Spleen (tissue), 7 donors: Measurements from ENCODE around the gene MPP1.
"Not testable (repeated sequence)": the region's sequence is repeated elsewhere in the genome, so short reads cannot be mapped to it uniquely, and the experiment has no call there.

Source experiments
- CTCF ChIP-seq, 11 experiments: fragments of 200-600 bp in 7 of 11; fragments of 450-650 bp in 4 of 11; sonication (generic) in 4 of 11; IDR thresholded peaks in 8 of 11; conservative IDR thresholded peaks in 3 of 11; 1 replicate in 7 of 11; 2 replicates in 4 of 11; pipeline versions ENCODE4 v1.4.0 to v1.8.0; 2016 to 2021; ENCODE audit warnings: antibody characterized with exemption in 11 of 11, inconsistent platforms in 4 of 11, mild to moderate bottlenecking in 1 of 11
- POLR2AphosphoS5 ChIP-seq, 3 donors: sonication (generic); formaldehyde crosslinking; IDR thresholded peaks; one replicate each; pipeline ENCODE4 v1.5.1; 2017; ENCODE audit warnings: antibody characterized with exemption in 3 of 3
- donor health status: DM: no; HTN: no; CAD: no; lungs with moderate emphysema.
- donor health status: DM: no; HTN: no; CAD: no.
- donor health status: DM: no; HTN: no; CAD: no.

DNA sequence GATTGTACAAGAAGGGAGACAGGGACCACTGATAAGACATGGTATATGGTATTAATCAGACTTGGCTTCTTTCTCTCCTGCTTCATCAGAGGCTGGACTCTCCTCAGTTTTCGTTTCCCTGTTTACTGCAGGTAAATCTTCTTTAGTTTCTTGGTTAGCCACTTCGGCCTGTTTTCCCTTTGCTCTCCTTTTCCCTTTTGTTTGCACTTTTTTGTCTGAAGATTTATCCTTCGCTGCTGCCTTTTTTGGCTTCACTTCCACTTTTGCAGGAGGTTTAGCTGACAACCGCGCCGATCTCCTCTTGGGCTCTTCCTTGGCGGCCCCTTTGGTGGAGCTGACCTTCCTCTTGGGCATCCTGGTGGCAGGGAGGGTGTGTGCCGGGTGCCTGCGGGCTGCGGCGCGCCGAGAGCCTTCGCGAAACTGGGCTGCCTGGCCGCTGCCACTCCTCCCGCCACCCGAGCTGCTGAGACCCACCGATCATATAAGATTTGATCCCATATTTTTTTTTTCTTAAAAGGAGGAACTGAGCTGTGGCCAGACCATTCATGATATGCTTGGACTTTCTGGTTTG lies 11.8 kb upstream of the MPP1 start:
- not testable (repeated sequence) for TF ChIP-seq CTCF (IDR thresholded peaks at IDR 0.05 in 8 of 11, conservative IDR thresholded peaks at IDR 0.05 in 3 of 11); POLR2AphosphoS5 (IDR thresholded peaks at IDR 0.05)
